Keratinocyte (primary cell): ENCODE results near the gene MICALL1. TPM values are rescaled to one million over a fixed set of nuclear protein-coding genes. Genes with fewer than 3 reads are reported as not detected.

Source experiments
- DNase-seq: peaks from one replicate; pipeline ENCODE4 v3.0.0-alpha.2; 2011; ENCODE audit warnings: low read depth, missing footprints, low spot score
- FAIRE-seq: peaks from 2 replicates; lab custom pipeline; 2011; peaks lifted over from hg19 to GRCh38; lab: Jason Lieb, UNC
- H2AFZ ChIP-seq: 2 replicates; pipeline ENCODE4 v1.6.0; 2012; ENCODE audit warnings: low read length, control low read depth, inconsistent platforms; ENCODE audit not compliant: control insufficient read depth
- H3K27ac ChIP-seq: 2 replicates; pipeline ENCODE4 v1.5.1; 2011; ENCODE audit warnings: low read length; ENCODE audit not compliant: control insufficient read depth, insufficient read depth
- H3K27me3 ChIP-seq: 3 replicates; pipeline ENCODE4 v1.6.0; 2011; ENCODE audit warnings: low read length; ENCODE audit not compliant: control insufficient read depth, insufficient read depth; ENCODE audit errors: extremely low read depth
- H3K36me3 ChIP-seq, 2 experiments: 2 replicates in 1 of 2; 3 replicates in 1 of 2; pipeline ENCODE4 v1.5.1; 2011; ENCODE audit warnings: low read length in 2 of 2, mild to moderate bottlenecking in 1 of 2; ENCODE audit not compliant: control insufficient read depth in 2 of 2, insufficient read depth in 2 of 2; ENCODE audit errors: extremely low read depth in 1 of 2
- H3K4me1 ChIP-seq: 3 replicates; pipeline ENCODE4 v1.5.1; 2011; ENCODE audit warnings: low read length; ENCODE audit not compliant: control insufficient read depth, insufficient read depth; ENCODE audit errors: extremely low read depth
- H3K4me2 ChIP-seq: 3 replicates; pipeline ENCODE4 v1.6.0; 2011; ENCODE audit warnings: low read depth, low read length; ENCODE audit not compliant: control insufficient read depth, insufficient read depth; ENCODE audit errors: extremely low read depth
- H3K4me3 ChIP-seq, 3 experiments: fragments of 200-600 bp in 1 of 3; sonication (generic) in 1 of 3; 2 replicates in 2 of 3; 3 replicates in 1 of 3; pipeline ENCODE4 v1.5.1; 2011 to 2016; ENCODE audit warnings: low read length in 3 of 3, mild to moderate bottlenecking in 3 of 3, control low read depth in 2 of 3, inconsistent platforms in 1 of 3, low read depth in 1 of 3, mixed read lengths in 1 of 3, mixed run types in 1 of 3, moderate library complexity in 1 of 3; ENCODE audit not compliant: control insufficient read depth in 2 of 3, insufficient read depth in 2 of 3; ENCODE audit errors: extremely low read depth in 1 of 3
- H3K79me2 ChIP-seq: 2 replicates; pipeline ENCODE4 v1.6.0; 2012; ENCODE audit warnings: low read length; ENCODE audit not compliant: control insufficient read depth, insufficient read depth
- H3K9ac ChIP-seq: 3 replicates; pipeline ENCODE4 v1.6.0; 2011; ENCODE audit warnings: low read length; ENCODE audit not compliant: control insufficient read depth, insufficient read depth; ENCODE audit errors: extremely low read depth
- H3K9me1 ChIP-seq: 3 replicates; pipeline ENCODE4 v1.6.0; 2011; ENCODE audit warnings: low read length; ENCODE audit not compliant: control insufficient read depth, insufficient read depth; ENCODE audit errors: extremely low read depth
- H3K9me3 ChIP-seq: 2 replicates; pipeline ENCODE4 v1.5.1; 2012; ENCODE audit warnings: low read depth, low read length; ENCODE audit not compliant: control insufficient read depth
- H4K20me1 ChIP-seq: 3 replicates; pipeline ENCODE4 v1.6.0; 2011; ENCODE audit warnings: low read length; ENCODE audit not compliant: control insufficient read depth, insufficient read depth; ENCODE audit errors: extremely low read depth
- CTCF ChIP-seq, 3 experiments: IDR thresholded peaks in 1 of 3; conservative IDR thresholded peaks in 1 of 3; optimal IDR thresholded peaks in 1 of 3; 2 replicates in 2 of 3; 3 replicates in 1 of 3; pipeline versions ENCODE3 to v1.5.1; 2011; ENCODE audit warnings: low read length in 3 of 3, mild to moderate bottlenecking in 3 of 3, moderate library complexity in 2 of 3, control low read depth in 1 of 3, inconsistent platforms in 1 of 3; ENCODE audit not compliant: insufficient read depth in 2 of 3; ENCODE audit errors: extremely low read depth in 1 of 3
- EZH2 ChIP-seq: IDR thresholded peaks from one replicate; pipeline ENCODE4 v1.6.1; 2012; ENCODE audit warnings: inconsistent platforms, mild to moderate bottlenecking, low read length, moderate library complexity
- dilution Hi-C: fragments of 300-500 bp; cut with MboI; formaldehyde crosslinking; loops from one replicate; pipeline ENCODE4 v1.7.0; 2020; ENCODE audit warnings: low sequenced_read_pairs; ENCODE audit not compliant: extremely low pct_ligation_motif_present
- polyA plus RNA-seq, 5 experiments: library from polyadenylated mRNA; depleted of rRNA in 3 of 5; stranded (reverse) in 3 of 5; stranded (forward) in 1 of 5; unstranded in 1 of 5; fragments of >200 nt; gene quantifications; 1 replicate in 1 of 5; 2 replicates in 3 of 5; 3 replicates in 1 of 5; pipeline versions ENCODE4 v1.2.1 to v1.2.3, GENCODE V29; 2011 to 2012; ENCODE audit warnings: missing spikeins in 2 of 5, low read depth in 1 of 5, low replicate concordance in 1 of 5

Gene MICALL1
- polyA plus RNA-seq, 1 donor (not counting 4 experiments of a cell fraction or from before 2014, with no cell fraction given), result 42.8 TPM

DNA sequence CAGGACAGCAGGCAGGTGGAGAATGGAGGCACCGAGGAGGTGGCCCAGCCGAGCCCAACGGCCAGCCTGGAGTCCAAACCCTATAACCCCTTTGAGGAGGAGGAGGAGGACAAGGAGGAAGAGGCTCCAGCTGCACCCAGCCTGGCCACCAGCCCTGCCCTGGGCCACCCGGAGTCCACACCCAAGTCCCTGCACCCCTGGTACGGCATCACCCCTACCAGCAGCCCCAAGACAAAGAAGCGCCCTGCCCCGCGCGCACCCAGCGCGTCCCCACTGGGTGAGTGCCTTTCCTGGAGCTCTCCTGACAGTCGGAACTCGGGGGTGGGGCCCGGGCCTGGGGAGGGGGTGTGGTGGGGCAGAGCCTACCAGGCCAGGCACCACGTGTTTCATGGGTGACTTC lies 19.7 kb downstream of the MICALL1 start:
- Histone ChIP-seq H3K27ac (no peak overlapping the region), H3K4me1 (no peaks in the 10 kb centered on the region), H3K9me1 (no peaks in the 10 kb centered on the region), H3K79me2 (peaks cover 67% of the 10 kb centered on the region), H4K20me1 (peaks cover 34% of the 10 kb centered on the region), H3K9ac (no peak overlapping the region), H3K9me3 (no peaks in the 10 kb centered on the region), H3K4me2 (no peak overlapping the region), H3K36me3 (peaks cover 56 to 64% of the 10 kb centered on the region in 2 experiments), H3K27me3 (no peaks in the 10 kb centered on the region), H3K4me3 (no peak overlapping the region), H2AFZ (no peak overlapping the region)
- dilution Hi-C loops, result no loop called here
- no peak for DNase-seq
- TF ChIP-seq EZH2, result no peak
- no peak for TF ChIP-seq CTCF (optimal IDR thresholded peaks at IDR 0.05 in 1 of 3, IDR thresholded peaks at IDR 0.05 in 1 of 3, conservative IDR thresholded peaks at IDR 0.05 in 1 of 3; ENCODE audit: extremely low read depth in 1 of 3, insufficient read depth in 2 of 3, low read length in 3 of 3)
- FAIRE-seq, result no peak

- no peaks in the 10 kb centered on the region for H3K4me1 ChIP-seq
- dilution Hi-C loops, result no loop called here
- TF ChIP-seq CTCF (optimal IDR thresholded peaks at IDR 0.05 in 1 of 3, IDR thresholded peaks at IDR 0.05 in 1 of 3, conservative IDR thresholded peaks at IDR 0.05 in 1 of 3; ENCODE audit: extremely low read depth in 1 of 3, insufficient read depth in 2 of 3, low read length in 3 of 3) (no peak), EZH2 (no peak)
- H3K79me2 ChIP-seq, result peaks cover 68% of the 10 kb centered on the region
- DNase-seq (no peak), FAIRE-seq (no peak)
- H4K20me1 ChIP-seq, result peaks cover 38% of the 10 kb centered on the region
- no peaks in the 10 kb centered on the region for H3K9me1 ChIP-seq
- no peak overlapping the region for H2AFZ ChIP-seq
- H3K27me3 ChIP-seq, result no peaks in the 10 kb centered on the region
- no peak overlapping the region for H3K27ac ChIP-seq
- H3K4me3 ChIP-seq, result no peak overlapping the region
- H3K9me3 ChIP-seq, result no peaks in the 10 kb centered on the region
- H3K36me3 ChIP-seq, result peaks cover 62 to 65% of the 10 kb centered on the region in 2 experiments
- no peak overlapping the region for H3K9ac ChIP-seq
- H3K4me2 ChIP-seq, result no peak overlapping the region
Observed at GRCh38 chr22:37926358-37926757, 20.3 kb downstream of the MICALL1 start.
